Retinal pigment epithelial cell (primary cell): Measurements from ENCODE around the gene ZNF160.
"Not testable (repeated sequence)": the region's sequence is repeated elsewhere in the genome, so short reads cannot be mapped to it uniquely, and the experiment has no call there.

Source experiments
- DNase-seq: peaks from one replicate; pipeline ENCODE4 v3.0.0-alpha.2; 2010; ENCODE audit warnings: low read depth
- H3K4me3 ChIP-seq: 2 replicates; pipeline ENCODE4 v1.5.1; 2011; ENCODE audit warnings: mild to moderate bottlenecking, low read length, control low read depth, moderate library complexity
- CTCF ChIP-seq: conservative IDR thresholded peaks from 2 replicates; pipeline ENCODE4 v1.5.1; 2011; ENCODE audit warnings: low read depth, low read length, control low read depth, inconsistent platforms

ZNF160 gene

GRCh38 chr19:53037101-53038097, 65.8 kb downstream of the ZNF160 start:
- H3K4me3 ChIP-seq: peak overlapping the region; percentile 53
- DNase-seq: no peak
- no peak for TF ChIP-seq CTCF

- TF ChIP-seq CTCF: no peak
- H3K4me3 ChIP-seq: no peak overlapping the region
- no peak for DNase-seq
These were observed 68.1 kb downstream of the ZNF160 start for GRCh38 chr19:53034948-53035675.

GRCh38 chr19:53034054-53034453, 69.2 kb downstream of the ZNF160 start:
- DNase-seq: no peak
- no peak for TF ChIP-seq CTCF
- H3K4me3 ChIP-seq: no peak overlapping the region

GRCh38 chr19:53028306-53028705, 74.9 kb downstream of the ZNF160 start:
- not testable (repeated sequence) for H3K4me3 ChIP-seq, DNase-seq

GRCh38 chr19:53019684-53020083, 83.5 kb downstream of the ZNF160 start:
- TF ChIP-seq CTCF: no peak
- no peak for DNase-seq

More at GRCh38 chr19:53019684-53020083, 83.5 kb downstream of the ZNF160 start:
- H3K4me3 ChIP-seq: no peak overlapping the region
